Activated T-cell treated with anti-CD3 and anti-CD28 coated beads, Interleukin-2, amount 50 U/mL, for 1 hour (primary cell): ENCODE data around the gene ALPG.
"Not testable (repeated sequence)": the region's sequence is repeated elsewhere in the genome, so short reads cannot be mapped to it uniquely, and the experiment has no call there.

Experiments
- DNase-seq: peaks from one replicate; pipeline ENCODE4 v3.0.0-alpha.2; 2020

Gene ALPG

DNA sequence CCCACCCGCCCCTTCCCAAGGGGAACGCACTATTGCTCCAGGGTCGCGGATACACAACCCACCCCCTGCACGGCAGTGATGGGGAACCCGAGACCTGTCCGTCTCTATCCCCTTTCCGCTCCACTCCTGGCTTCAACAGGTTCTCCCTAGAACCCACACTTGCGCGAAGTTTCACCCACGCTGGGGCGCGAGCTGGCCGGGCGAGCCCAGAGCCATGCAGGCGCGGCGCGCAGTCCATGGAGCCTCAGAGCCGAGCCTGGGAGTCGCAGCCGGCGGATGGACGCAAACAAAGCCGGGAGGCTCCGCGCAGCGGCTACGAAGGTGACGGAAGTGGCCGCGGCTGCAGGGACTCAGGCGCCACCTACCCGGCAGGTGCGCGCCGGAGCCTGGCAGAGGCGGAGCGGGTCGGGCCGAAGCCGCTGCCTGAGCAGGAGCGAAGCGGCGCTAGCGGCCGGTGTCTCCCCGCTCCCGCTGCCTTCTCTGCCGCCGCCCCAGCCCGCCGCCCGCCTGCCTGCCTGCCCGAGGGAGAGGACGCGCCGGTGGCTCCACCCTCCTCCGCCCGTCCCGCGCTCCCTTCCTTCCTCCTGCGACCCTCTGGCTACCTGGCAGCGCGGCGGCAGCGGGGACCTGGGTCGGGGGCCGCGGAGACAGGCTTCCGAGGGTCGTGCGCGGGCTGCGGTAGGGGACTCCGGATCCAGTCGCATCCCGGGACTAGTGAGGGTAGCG, 14.0 kb downstream of the ALPG start:
- peak; percentile 32 for DNase-seq

DNA sequence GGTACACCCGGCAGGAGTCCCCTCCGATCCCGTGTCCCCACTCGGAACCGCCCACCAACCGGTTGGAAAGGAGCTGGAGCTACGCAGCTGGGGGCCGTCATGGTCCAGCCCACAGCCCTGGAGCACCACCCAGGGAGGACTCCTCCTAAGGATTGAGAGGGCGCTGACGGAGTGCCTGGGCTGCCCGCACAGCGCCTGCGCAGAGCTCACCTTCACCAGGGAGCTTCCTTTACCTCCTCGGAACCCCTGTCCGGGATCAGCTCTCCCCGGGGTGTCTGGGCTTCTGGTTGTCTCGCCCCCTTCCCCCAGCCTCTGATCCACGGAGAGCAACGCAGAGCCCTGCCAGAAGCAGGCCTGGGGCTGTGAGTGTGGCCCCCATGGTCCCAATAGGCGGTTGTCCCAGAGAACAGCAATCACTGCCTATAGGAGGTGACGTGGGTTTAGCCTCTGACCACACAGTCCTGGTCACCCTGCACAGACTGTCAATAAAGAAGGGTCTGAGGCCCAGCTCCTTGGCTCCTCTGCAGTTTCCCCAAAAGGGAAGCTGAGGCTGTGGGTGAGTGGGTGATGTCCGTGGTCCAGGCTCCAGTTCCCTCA, 14.6 kb downstream of the ALPG start:
- DNase-seq = no peak

DNA sequence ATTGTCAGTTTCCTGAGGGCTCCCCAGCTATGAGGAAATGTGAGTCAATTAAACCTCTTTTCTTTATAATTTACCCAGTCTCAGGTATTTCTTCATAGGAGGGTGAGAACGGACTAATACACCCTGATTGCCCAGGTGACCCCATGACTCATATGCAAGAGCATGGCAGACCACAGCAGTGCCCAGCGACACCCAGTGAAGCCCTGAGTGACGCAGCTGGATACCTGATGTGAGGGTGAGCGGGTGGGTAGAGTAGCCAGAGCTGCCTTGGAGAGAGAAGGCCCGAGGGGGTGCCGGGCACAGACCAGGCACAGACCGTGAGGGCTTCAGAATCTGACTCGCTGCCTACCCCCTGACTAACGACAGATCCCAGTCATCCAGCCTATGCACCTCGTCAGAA, 15.4 kb downstream of the ALPG start:
- no peak for DNase-seq

DNA sequence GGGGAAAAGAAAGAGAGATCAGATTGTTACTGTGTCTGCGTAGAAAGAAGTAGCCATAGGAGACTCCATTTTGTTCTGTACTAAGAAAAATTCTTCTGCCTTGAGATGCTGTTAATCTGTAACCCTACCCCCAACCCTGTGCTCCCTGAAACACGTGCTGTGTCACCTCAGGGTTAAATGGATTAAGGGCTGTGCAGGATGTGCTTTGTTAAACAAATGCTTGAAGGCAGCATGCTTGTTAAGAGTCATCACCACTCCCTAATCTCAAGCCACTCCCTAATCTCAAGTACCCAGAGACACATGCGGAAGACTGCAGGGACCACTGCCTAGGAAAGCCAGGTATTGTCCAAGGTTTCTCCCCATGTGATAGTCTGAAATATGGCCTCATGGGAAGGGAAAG, 16.4 kb downstream of the ALPG start:
- not testable (repeated sequence) for DNase-seq

DNA sequence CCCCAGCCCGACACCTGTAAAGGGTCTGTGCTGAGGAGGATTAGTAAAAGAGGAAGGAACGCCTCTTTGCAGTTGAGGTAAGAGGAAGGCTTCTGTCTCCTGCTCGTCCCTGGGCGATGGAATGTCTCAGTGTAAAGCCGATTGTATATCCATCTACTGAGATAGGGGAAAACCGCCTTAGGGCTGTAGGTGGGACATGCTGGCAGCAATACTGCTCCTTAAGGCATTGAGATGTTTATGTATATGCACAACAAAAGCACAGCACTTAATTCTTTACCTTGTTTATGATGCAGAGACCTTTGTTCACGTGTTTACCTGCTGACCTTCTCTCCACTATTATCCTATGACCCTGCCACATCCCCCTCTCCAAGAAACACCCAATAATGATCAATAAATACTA, 16.8 kb downstream of the ALPG start:
- DNase-seq = not testable (repeated sequence)

DNA sequence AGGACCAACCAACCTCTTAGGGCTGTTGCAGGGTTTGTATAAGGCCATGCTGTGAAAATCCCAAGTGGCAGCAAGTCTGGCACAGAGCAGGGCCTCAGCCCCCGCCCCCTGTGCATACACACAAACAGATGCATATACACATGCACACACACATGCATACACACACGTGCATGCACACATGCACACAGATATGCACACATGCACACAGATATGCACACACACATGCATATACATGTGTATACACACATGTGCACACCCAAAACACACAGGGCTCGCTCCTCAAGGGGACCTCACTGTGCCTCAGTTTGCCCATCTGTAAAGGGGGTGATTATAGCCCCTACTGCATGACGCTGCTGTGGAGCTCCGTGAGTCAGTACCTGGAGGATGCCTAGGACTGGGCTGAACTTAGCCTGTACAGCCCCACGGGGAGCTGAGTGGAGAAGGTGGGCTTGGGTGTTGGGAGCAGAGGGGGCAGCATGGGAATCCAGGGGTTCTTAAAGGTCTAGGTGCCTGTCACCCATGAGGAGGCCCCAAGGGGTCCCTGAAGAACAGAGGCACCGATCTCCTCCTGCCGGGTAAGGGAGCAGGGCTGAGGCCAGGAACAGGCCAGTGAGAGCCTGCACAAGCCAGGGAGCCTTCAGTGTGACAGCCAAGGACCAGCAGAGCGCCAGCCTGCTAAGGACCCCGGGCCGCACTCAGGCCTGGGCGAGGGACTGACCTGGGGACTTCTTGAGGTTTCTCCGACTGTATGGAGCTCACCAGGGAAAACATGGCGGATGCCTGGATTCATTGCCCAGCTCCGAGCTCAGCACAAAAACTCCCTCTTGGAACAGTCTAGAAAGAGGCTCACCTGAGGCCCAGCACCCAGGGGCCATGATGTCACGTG, 25.3 kb downstream of the ALPG start:
- no peak for DNase-seq

- no peak for DNase-seq
These were observed 26.0 kb downstream of the ALPG start for GRCh38 chr2:232432598-232433184.

DNA sequence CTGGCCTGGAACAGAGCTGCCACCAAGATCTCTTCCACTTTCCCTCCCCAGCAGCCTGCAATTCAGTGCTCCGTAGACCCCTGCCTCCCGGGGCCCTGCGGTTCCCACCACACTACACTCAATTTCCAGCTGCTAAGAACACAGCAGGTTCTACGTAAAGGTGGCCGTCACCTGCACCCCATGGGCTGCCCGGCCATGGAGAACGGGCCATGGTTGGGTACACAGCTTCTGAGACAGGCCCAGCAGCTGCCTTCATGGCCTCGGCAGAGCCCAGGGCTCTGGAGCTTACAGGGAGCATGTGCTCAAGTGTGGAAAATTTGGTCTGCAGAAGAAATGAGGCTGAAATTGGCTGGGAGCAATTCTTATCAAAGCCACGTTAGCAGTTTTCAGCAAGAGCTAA, 27.0 kb downstream of the ALPG start:
- DNase-seq = not testable (repeated sequence)

GRCh38 chr2:232434091-232434490, 27.4 kb downstream of the ALPG start:
- DNase-seq = no peak

- DNase-seq = no peak
These were observed 28.1 kb downstream of the ALPG start for GRCh38 chr2:232434563-232435374.

DNA sequence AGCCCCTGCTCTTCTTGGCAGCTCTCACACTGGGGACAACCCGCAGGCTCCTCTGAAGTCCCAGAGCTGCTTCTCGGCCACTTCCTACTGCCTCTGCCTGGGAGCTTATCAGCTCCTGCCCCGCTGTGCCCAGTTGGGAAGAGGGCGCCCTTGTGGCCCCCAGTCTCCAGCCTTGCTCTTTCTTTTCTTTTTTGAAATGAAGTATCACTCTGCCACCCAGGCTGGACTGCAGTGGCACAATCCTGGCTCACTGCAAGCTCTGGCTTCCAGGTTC, 28.7 kb downstream of the ALPG start:
- DNase-seq = no peak

DNA sequence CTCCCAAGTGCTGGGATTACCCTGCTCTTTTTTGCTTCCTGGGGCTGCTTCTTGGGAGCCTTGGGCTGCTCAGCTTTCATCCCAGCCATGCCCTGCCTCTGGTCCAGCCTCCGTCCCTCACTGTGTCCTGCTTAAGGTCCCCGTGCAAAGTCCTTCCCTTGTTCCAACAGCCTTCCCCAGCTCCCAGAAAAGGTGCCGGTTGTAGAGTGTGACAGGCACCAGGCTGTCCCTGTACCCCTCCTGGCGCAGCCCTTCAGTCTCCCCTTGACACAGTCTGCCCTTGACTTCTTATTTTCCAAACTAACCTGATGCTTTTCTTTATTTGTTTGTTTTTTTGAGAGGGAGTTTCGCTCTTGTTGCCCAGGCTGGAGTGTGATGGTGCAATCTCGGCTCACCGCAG, 29.2 kb downstream of the ALPG start:
- no peak for DNase-seq

DNA sequence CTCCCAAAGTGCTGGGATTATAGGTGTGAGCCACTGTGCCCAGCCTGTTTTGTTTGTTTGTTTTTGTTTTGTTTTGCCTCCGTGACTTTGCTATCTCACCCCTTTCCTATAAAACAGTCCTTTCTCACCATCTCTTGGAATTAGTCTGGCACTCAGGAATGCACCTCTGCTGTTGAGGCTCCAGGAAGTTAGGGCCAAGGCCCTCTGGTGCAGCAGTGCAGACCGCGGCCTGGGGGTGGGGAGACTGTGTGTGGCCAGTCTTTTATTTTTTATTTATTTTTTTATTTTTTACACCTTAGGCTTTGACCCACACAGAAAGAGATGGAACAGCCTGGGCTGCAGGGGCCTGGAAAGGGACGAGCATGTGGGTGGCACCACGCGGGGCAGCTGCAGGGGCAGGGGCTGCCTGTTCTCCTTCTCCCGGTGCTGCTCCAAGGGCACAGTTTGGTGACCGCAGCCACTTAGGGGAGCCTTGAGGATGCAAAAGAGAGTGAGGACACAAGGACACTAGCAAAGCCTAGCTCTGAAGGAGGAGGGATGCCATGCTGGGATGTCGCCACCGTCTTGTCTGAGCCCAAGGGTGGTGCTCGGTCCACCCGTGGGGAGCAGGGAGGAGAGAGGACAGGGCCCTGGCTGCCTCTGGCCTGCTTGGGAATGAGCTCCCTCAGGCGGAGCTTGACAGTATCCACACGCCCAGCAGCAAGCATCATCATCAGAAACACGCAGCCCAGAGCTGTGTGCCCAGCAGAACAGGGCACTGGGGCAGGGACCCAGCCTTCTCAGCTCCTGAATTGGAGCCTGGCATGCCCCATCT, 29.9 kb downstream of the ALPG start:
- DNase-seq = no peak

- no peak for DNase-seq
These were observed 30.5 kb downstream of the ALPG start for GRCh38 chr2:232437195-232437571.

- DNase-seq = no peak
These were observed 31.4 kb downstream of the ALPG start for GRCh38 chr2:232438091-232438490.

GRCh38 chr2:232438951-232439757, 32.5 kb downstream of the ALPG start:
- peak; percentile 56 for DNase-seq

- DNase-seq = no peak
These were observed 33.1 kb downstream of the ALPG start for GRCh38 chr2:232439758-232440135.

DNA sequence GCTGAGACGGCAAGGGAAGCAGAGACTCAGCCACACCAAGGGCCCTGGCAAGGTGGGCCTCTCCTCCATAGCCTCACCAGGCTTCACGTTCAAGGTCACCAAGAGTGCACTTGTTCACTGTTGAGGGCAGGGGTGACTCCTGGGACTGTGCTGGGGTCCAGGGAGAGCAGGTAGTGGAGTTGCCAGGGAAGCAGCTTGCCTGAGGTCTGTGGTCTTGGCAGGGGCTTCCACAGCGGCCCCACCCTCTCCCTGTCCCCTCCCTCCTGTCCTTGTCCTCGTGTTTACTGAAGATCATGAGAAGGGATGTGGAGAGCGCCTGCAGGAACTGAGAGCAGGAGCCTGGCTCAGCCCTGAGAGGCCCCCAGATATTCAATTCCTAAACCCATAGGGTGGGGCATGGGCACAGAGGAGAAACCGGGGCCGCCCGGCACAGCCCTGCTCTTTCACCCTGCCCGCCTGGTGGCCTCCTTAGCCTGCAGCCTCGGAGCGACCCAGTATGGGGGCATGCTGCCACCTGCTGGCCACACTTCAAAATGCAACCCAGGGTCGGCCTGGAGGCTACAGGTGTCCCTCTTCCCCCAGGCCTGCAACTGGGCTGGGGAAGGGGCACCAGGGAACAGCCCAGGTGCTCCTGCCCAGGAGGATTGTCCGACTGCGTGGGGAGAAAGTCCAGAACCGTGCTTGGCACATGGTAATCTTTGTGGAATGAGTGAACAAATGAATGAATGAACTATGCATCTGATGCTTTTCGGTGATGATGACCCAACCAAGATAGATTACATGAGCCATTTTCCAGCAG, 33.8 kb downstream of the ALPG start:
- DNase-seq = peak; percentile 91

GRCh38 chr2:232441147-232441651, 34.6 kb downstream of the ALPG start:
- DNase-seq = no peak

GRCh38 chr2:232441922-232442321, 35.3 kb downstream of the ALPG start:
- not testable (repeated sequence) for DNase-seq
